WTC11 (cell line): ENCODE measurements around the gene UBAC2. TPM values are rescaled to one million over a fixed set of nuclear protein-coding genes. Genes with fewer than 3 reads are reported as not detected.

Experiments used
- ATAC-seq: fragments of 200-7000 bp; cut with Tn5 transposase; 2 replicates; pipeline ENCODE4 v1.10.0; 2021; ENCODE audit warnings: mild to moderate bottlenecking, moderate library complexity
- CTCF ChIA-PET: fragments of 300-600 bp; sonication (Branson Sonifier 250); formaldehyde crosslinking; loops from one replicate; lab custom pipeline; 2021; ENCODE audit warnings: antibody characterized with exemption; lab: Charles Lee
- POLR2A ChIA-PET: fragments of 350-600 bp; sonication (Branson Sonifier 250); formaldehyde crosslinking; loops from one replicate; lab custom pipeline; 2021; ENCODE audit warnings: antibody characterized with exemption; lab: Charles Lee
- DNase-seq: peaks from one replicate; pipeline ENCODE4 v3.0.0; 2021; ENCODE audit warnings: low spot score
- H3K27ac Mint-ChIP-seq: 2 replicates; pipeline ENCODE4 v1.8.0; 2021; ENCODE audit warnings: mixed read lengths
- H3K27me3 Mint-ChIP-seq: 2 replicates; pipeline ENCODE4 v1.8.0; 2021; ENCODE audit warnings: low read depth, mild to moderate bottlenecking, moderate library complexity, mixed read lengths
- H3K36me3 Mint-ChIP-seq: 2 replicates; pipeline ENCODE4 v1.8.0; 2021; ENCODE audit warnings: mixed read lengths
- H3K4me1 Mint-ChIP-seq: 2 replicates; pipeline ENCODE4 v1.8.0; 2022; ENCODE audit warnings: mixed read lengths
- H3K4me3 Mint-ChIP-seq: 2 replicates; pipeline ENCODE4 v1.8.0; 2021; ENCODE audit warnings: mild to moderate bottlenecking, moderate library complexity, mixed read lengths
- H3K9me3 Mint-ChIP-seq: 2 replicates; pipeline ENCODE4 v1.8.0; 2021; ENCODE audit warnings: mixed read lengths
- ATF6 ChIP-seq: sonication (generic); formaldehyde crosslinking; IDR thresholded peaks from 2 replicates; pipeline ENCODE4 v1.8.1; 2023; ENCODE audit warnings: mild to moderate bottlenecking, missing genetic modification reagents
- ELF4 ChIP-seq: sonication (generic); formaldehyde crosslinking; IDR thresholded peaks from 2 replicates; pipeline ENCODE4 v1.8.1; 2022; ENCODE audit warnings: low read depth, mild to moderate bottlenecking, moderate library complexity, missing genetic modification reagents
- ETV6 ChIP-seq: sonication (generic); formaldehyde crosslinking; IDR thresholded peaks from 2 replicates; pipeline ENCODE4 v1.8.1; 2022; ENCODE audit warnings: mild to moderate bottlenecking, missing genetic modification reagents
- GABPB1 ChIP-seq: sonication (generic); formaldehyde crosslinking; IDR thresholded peaks from 2 replicates; pipeline ENCODE4 v1.8.1; 2023; ENCODE audit warnings: mild to moderate bottlenecking, missing genetic modification reagents
- GRHL2 ChIP-seq: fragments of 250-450 bp; sonication (Bioruptor Pico); IDR thresholded peaks from 2 replicates; pipeline ENCODE4 v1.8.0; 2022; ENCODE audit warnings: mild to moderate bottlenecking, moderate library complexity; ENCODE audit not compliant: insufficient replicate concordance, severe bottlenecking
- HMGXB4 ChIP-seq: sonication (generic); formaldehyde crosslinking; IDR thresholded peaks from 2 replicates; pipeline ENCODE4 v1.8.1; 2023; ENCODE audit warnings: mild to moderate bottlenecking, moderate library complexity, missing genetic modification reagents
- JAZF1 ChIP-seq: fragments of 250-450 bp; sonication (Bioruptor Pico); IDR thresholded peaks from 2 replicates; pipeline ENCODE4 v1.9.0; 2021; ENCODE audit warnings: moderate library complexity, mild to moderate bottlenecking, inconsistent platforms
- JUN ChIP-seq: sonication (generic); formaldehyde crosslinking; IDR thresholded peaks from 2 replicates; pipeline ENCODE4 v1.8.0; 2023; ENCODE audit warnings: mild to moderate bottlenecking, missing genetic modification reagents
- MAX ChIP-seq: sonication (generic); formaldehyde crosslinking; IDR thresholded peaks from 2 replicates; pipeline ENCODE4 v1.8.0; 2022; ENCODE audit warnings: mild to moderate bottlenecking, missing genetic modification reagents
- MLX ChIP-seq: sonication (generic); formaldehyde crosslinking; IDR thresholded peaks from 2 replicates; pipeline ENCODE4 v1.8.1; 2023; ENCODE audit warnings: mild to moderate bottlenecking, missing genetic modification reagents, moderate library complexity
- MXD4 ChIP-seq: fragments of 250-450 bp; sonication (Bioruptor Pico); IDR thresholded peaks from 2 replicates; pipeline ENCODE4 v1.8.0; 2021; ENCODE audit warnings: mild to moderate bottlenecking, moderate library complexity, borderline replicate concordance
- OVOL2 ChIP-seq: fragments of 250-450 bp; sonication (Bioruptor Pico); IDR thresholded peaks from 2 replicates; pipeline ENCODE4 v1.9.0; 2021; ENCODE audit warnings: mild to moderate bottlenecking, borderline replicate concordance
- RELA ChIP-seq: sonication (generic); formaldehyde crosslinking; IDR thresholded peaks from 2 replicates; pipeline ENCODE4 v1.8.1; 2022; ENCODE audit warnings: missing genetic modification reagents, mild to moderate bottlenecking, borderline replicate concordance
- TCF7 ChIP-seq: sonication (generic); formaldehyde crosslinking; IDR thresholded peaks from 2 replicates; pipeline ENCODE4 v1.8.0; 2022; ENCODE audit warnings: mild to moderate bottlenecking, low read depth, missing genetic modification reagents, moderate library complexity
- TEAD1 ChIP-seq: sonication (generic); formaldehyde crosslinking; IDR thresholded peaks from 2 replicates; pipeline ENCODE4 v1.8.0; 2022; ENCODE audit warnings: mild to moderate bottlenecking, missing genetic modification reagents
- TEAD4 ChIP-seq: sonication (generic); formaldehyde crosslinking; IDR thresholded peaks from 2 replicates; pipeline ENCODE4 v1.8.0; 2022; ENCODE audit warnings: mild to moderate bottlenecking, missing genetic modification reagents
- TP53 ChIP-seq: sonication (generic); formaldehyde crosslinking; IDR thresholded peaks from 2 replicates; pipeline ENCODE4 v1.8.1; 2023; ENCODE audit warnings: mild to moderate bottlenecking, missing genetic modification reagents
- USF1 ChIP-seq: sonication (generic); formaldehyde crosslinking; IDR thresholded peaks from 2 replicates; pipeline ENCODE4 v1.8.0; 2022; ENCODE audit warnings: mild to moderate bottlenecking, missing genetic modification reagents
- ZNF121 ChIP-seq: sonication (generic); formaldehyde crosslinking; IDR thresholded peaks from 2 replicates; pipeline ENCODE4 v1.8.0; 2023; ENCODE audit warnings: missing genetic modification reagents
- ZNF138 ChIP-seq: sonication (generic); formaldehyde crosslinking; conservative IDR thresholded peaks from 2 replicates; pipeline ENCODE4 v1.8.1; 2022; ENCODE audit warnings: mild to moderate bottlenecking, moderate library complexity, missing genetic modification reagents
- ZNF219 ChIP-seq: sonication (generic); formaldehyde crosslinking; IDR thresholded peaks from 2 replicates; pipeline ENCODE4 v1.8.0; 2023; ENCODE audit warnings: missing genetic modification reagents, mild to moderate bottlenecking, borderline replicate concordance
- ZNF232 ChIP-seq: sonication (generic); formaldehyde crosslinking; IDR thresholded peaks from 2 replicates; pipeline ENCODE4 v1.8.0; 2022; ENCODE audit warnings: mild to moderate bottlenecking, missing genetic modification reagents
- ZNF263 ChIP-seq: sonication (generic); formaldehyde crosslinking; IDR thresholded peaks from 2 replicates; pipeline ENCODE4 v1.8.1; 2022; ENCODE audit warnings: low read depth, mild to moderate bottlenecking, moderate library complexity, missing genetic modification reagents
- ZNF396 ChIP-seq: fragments of 250-450 bp; sonication (Bioruptor Pico); IDR thresholded peaks from 2 replicates; pipeline ENCODE4 v1.8.0; 2021; ENCODE audit warnings: mild to moderate bottlenecking, moderate library complexity, borderline replicate concordance
- ZNF671 ChIP-seq: fragments of 250-450 bp; sonication (Bioruptor Pico); IDR thresholded peaks from 2 replicates; pipeline ENCODE4 v1.8.0; 2021; ENCODE audit warnings: mild to moderate bottlenecking
- total RNA-seq: library from RNA; stranded (reverse); gene quantifications from 3 replicates; pipeline ENCODE4 v1.2.3, GENCODE V29; 2021

UBAC2 gene
- total RNA-seq, 1 experiment from 2014 or later, result 64.7 TPM

- no peaks in the 10 kb centered on the region; the same call in 1 of the 2 replicates for H3K27me3 Mint-ChIP-seq
- H3K36me3 Mint-ChIP-seq, result no peaks in the 10 kb centered on the region; the same call in 1 of the 2 replicates
- ChIA-PET POLR2A (interaction anchor here (0.6 kb wide), 1 partner anchor 256 kb away, joined by 3 read pairs; no protein-coding TSS in a partner anchor), CTCF (interaction anchor here (0.7 to 4.0 kb wide), 9 partner anchors 10 to 257 kb away, joined by 3 to 23 read pairs (median 5); no protein-coding TSS in a partner anchor)
- ATAC-seq (no peak), DNase-seq (no peak)
- no peak overlapping the region for H3K4me3 Mint-ChIP-seq
- TF ChIP-seq ZNF138, result no peak
- no peak for TF ChIP-seq GRHL2
- TF ChIP-seq ETV6 (CRISPR knock-in tag), result no peak
- no peak for TF ChIP-seq HMGXB4
- TF ChIP-seq TP53 (CRISPR knock-in tag), result no peak
- no peak for TF ChIP-seq JAZF1 (CRISPR knock-in tag)
- TF ChIP-seq MLX (CRISPR knock-in tag), result no peak
- TF ChIP-seq MXD4 (CRISPR knock-in tag), result no peak
- no peak for TF ChIP-seq TEAD1 (CRISPR knock-in tag)
- TF ChIP-seq ZNF232 (CRISPR knock-in tag), result no peak
- no peak for TF ChIP-seq USF1
- TF ChIP-seq JUN (CRISPR knock-in tag), result no peak
- no peak for TF ChIP-seq ATF6 (CRISPR knock-in tag)
- no peak for TF ChIP-seq ZNF219 (CRISPR knock-in tag)
- no peak for TF ChIP-seq OVOL2 (CRISPR knock-in tag)
- no peak for TF ChIP-seq ELF4 (CRISPR knock-in tag)
- TF ChIP-seq ZNF121 (CRISPR knock-in tag), result no peak
- TF ChIP-seq ZNF396 (CRISPR knock-in tag), result no peak
- peaks cover 16% of the 10 kb centered on the region for H3K4me1 Mint-ChIP-seq
- peaks cover 5% of the 10 kb centered on the region for H3K9me3 Mint-ChIP-seq
- H3K27ac Mint-ChIP-seq, result no peak overlapping the region
Observed at GRCh38 chr13:99433543-99434075, 233.0 kb downstream of the UBAC2 start.

GRCh38 chr13:99434258-99434788 is 233.7 kb downstream of the UBAC2 start:
- Mint-ChIP-seq H3K27ac (no peak overlapping the region), H3K9me3 (peaks cover 5% of the 10 kb centered on the region), H3K4me3 (no peak overlapping the region), H3K27me3 (no peaks in the 10 kb centered on the region), H3K4me1 (peaks cover 16% of the 10 kb centered on the region), H3K36me3 (no peaks in the 10 kb centered on the region; the same call in 1 of the 2 replicates)
- ChIA-PET CTCF (interaction anchor here (0.7 to 4.0 kb wide), 10 partner anchors 10 to 383 kb away, joined by 3 to 23 read pairs (median 4); no protein-coding TSS in a partner anchor), POLR2A (no interaction called here)
- TF ChIP-seq ZNF263 (CRISPR knock-in tag) (no peak), TEAD4 (CRISPR knock-in tag) (no peak), MAX (CRISPR knock-in tag) (no peak), ZNF671 (no peak), GABPB1 (0 out of 2 replicates have a peak, but pooled peaks have one; percentile 19), TCF7 (CRISPR knock-in tag) (no peak), RELA (CRISPR knock-in tag) (no peak)
- DNase-seq (peak; percentile 53), ATAC-seq (peak; percentile 78)
